DND-41 (cell line): ENCODE results near the gene SH3BP5.

Source experiments
- CTCF ChIP-seq: IDR thresholded peaks from 2 replicates; pipeline ENCODE4 v1.5.1; 2012; ENCODE audit warnings: borderline replicate concordance, low read length, moderate library complexity, mild to moderate bottlenecking; ENCODE audit not compliant: poor library complexity, severe bottlenecking; ENCODE audit errors: extremely low read depth
- EZH2 ChIP-seq: IDR thresholded peaks from 3 replicates; pipeline ENCODE4 v1.6.1; 2012; ENCODE audit warnings: borderline replicate concordance, low read depth, mild to moderate bottlenecking, moderate library complexity, low read length, inconsistent platforms; ENCODE audit not compliant: severe bottlenecking

GRCh38 chr3:15315003-15315402, 17.4 kb downstream of the SH3BP5 start:
- TF ChIP-seq CTCF (no peak), EZH2 (no peak)
